ENCODE data around the gene ANKS6. TPM values are rescaled to one million over a fixed set of nuclear protein-coding genes. Genes with fewer than 3 reads are reported as not detected.

The ANKS6 gene
- total RNA-seq, 1 experiment from 2014 or later, result 39.2 TPM

DNA sequence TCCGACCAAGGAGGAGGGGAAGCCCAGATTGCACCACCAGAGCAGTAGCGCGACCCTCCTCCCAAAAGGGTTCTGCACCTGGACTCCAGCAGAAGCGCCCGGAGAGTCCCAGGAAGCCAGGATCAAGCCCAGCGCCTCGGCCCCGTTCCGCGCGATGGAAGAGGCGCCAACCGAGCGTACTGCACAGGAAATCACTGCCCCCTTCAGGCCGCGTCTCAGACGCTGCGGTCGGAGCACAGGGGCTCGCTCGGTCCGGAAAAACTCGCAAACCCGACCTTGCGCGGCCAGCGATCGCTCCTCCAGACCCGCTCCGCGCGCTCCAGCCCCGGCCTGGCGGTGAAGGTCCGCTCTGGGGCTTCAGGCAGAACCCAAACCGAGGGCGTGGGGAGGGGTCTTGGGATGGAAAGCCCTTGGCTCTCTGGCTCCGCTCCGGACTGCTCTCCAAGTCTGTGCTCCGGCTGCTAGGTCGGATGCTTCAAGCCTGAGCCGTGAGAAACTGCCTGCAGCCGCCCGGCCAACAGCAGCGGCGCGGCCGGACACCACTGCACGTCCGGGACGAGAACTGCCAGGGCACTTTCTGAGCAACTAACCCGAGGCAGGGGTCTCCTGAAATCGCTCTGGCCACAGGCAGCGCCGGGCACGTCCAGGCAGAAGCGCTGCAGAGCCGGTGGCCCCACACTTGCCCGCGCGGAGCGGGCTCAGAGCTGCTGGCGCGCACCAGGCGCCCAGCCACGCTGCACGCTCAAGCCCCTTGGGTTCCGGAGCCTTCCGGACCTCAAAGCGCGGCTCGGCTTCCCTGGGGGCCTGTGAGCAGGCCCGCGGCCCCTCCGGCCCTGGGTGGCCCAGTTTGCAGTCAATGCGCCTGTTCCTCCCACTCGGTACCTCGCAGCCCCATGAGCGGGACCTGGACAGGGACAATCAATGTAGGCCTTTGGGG lies 88.9 kb downstream of the ANKS6 start:
- Histone ChIP-seq H3K4me2 (ENCODE audit: low read length) (peak overlapping the region; percentile 44; the same call in 1 of the 2 replicates), H3K79me2 (ENCODE audit: insufficient read depth, low read length) (no peaks in the 10 kb centered on the region), H3K4me3 (replicated peaks in 1 of 2; ENCODE audit: low read depth in 1 of 2, low read length in 2 of 2) (no peak overlapping the region), H2AFZ (ENCODE audit: low read depth, low read length, poor library complexity, severe bottlenecking) (no peak overlapping the region), H3K27me3 (ENCODE audit: insufficient read depth, low read length) (peaks cover 10% of the 10 kb centered on the region), H3K9me2 (ENCODE audit: insufficient read depth) (no peaks in the 10 kb centered on the region), H3K4me1 (ENCODE audit: control insufficient read depth in 1 of 2, insufficient read depth in 2 of 2, low read length in 2 of 2) (no peaks in the 10 kb centered on the region), H3K27ac (ENCODE audit: low read depth, low read length) (no peak overlapping the region), H3K36me3 (ENCODE audit: control insufficient read depth in 1 of 2, insufficient read depth in 2 of 2, low read length in 2 of 2) (no peaks in the 10 kb centered on the region), H3K9me3 (ENCODE audit: control insufficient read depth in 1 of 2, insufficient read depth in 1 of 2, low read depth in 1 of 2, low read length in 2 of 2) (no peaks in the 10 kb centered on the region), H3K9ac (ENCODE audit: low read length) (no peak overlapping the region), H4K20me1 (ENCODE audit: insufficient read depth) (no peaks in the 10 kb centered on the region)
- DNase-seq (ENCODE audit: low read depth, low spot score) (peak; percentile 3), ATAC-seq (peak; percentile 91)
- ChIA-PET POLR2A (no interaction called here), RAD21 (ENCODE audit: low non-redundant PET in 1 of 2, low total read pairs in 2 of 2, uncharacterized antibody in 2 of 2, unreplicated experiment in 2 of 2) (no interaction called here), CTCF (no interaction called here)
- TF ChIP-seq, protein P1, sequence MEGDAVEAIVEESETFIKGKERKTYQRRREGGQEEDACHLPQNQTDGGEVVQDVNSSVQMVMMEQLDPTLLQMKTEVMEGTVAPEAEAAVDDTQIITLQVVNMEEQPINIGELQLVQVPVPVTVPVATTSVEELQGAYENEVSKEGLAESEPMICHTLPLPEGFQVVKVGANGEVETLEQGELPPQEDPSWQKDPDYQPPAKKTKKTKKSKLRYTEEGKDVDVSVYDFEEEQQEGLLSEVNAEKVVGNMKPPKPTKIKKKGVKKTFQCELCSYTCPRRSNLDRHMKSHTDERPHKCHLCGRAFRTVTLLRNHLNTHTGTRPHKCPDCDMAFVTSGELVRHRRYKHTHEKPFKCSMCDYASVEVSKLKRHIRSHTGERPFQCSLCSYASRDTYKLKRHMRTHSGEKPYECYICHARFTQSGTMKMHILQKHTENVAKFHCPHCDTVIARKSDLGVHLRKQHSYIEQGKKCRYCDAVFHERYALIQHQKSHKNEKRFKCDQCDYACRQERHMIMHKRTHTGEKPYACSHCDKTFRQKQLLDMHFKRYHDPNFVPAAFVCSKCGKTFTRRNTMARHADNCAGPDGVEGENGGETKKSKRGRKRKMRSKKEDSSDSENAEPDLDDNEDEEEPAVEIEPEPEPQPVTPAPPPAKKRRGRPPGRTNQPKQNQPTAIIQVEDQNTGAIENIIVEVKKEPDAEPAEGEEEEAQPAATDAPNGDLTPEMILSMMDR (IDR thresholded peaks at IDR 0.05 in 2 of 3, conservative IDR thresholded peaks at IDR 0.05 in 1 of 3; ENCODE audit: borderline replicate concordance in 1 of 3, insufficient read depth in 1 of 3, low read depth in 2 of 3, low read length in 2 of 3), result peak; percentile 19 to 54 (median 54); a peak in 4 of 6 replicates
- TF ChIP-seq RAD21 (IDR thresholded peaks at IDR 0.05; ENCODE audit: low read depth) (peak; percentile 65), SIN3A (IDR thresholded peaks at IDR 0.05; ENCODE audit: low read depth) (no peak)
- no TSS peak for BruUV-seq (replicated peaks)
- intact Hi-C loops (cut with micrococcal nuclease), result loop anchor here (1.0 kb wide), 1 partner anchor 392 kb away; no protein-coding TSS in a partner anchor

DNA sequence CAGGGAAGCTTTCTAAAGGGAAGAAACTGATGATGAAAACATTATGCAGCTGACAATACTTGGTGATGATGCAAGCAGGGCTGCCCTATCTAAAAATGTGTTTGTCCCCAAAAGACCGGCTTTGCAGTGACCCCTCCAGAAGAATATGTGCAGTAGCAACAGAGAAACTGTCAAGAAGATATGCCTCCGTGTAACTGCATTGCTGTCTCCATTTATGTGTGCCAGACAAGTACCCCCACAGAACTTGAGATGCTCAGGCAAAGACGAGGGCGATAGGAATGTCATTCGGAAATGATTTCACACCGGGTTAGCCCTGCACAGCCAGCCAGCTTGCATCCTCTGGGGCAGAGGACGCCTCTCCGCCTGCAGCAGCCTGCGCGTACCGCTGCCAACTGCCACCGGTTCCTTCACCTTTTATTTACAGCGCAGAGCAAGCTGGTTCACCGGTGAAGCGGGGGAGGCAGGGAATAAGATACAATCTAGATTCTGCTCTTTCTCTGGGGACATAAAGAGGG lies 89.6 kb downstream of the ANKS6 start:
- Histone ChIP-seq H3K36me3 (ENCODE audit: control insufficient read depth in 1 of 2, insufficient read depth in 2 of 2, low read length in 2 of 2) (no peaks in the 10 kb centered on the region), H3K9ac (ENCODE audit: low read length) (no peak overlapping the region), H3K9me3 (ENCODE audit: control insufficient read depth in 1 of 2, insufficient read depth in 1 of 2, low read depth in 1 of 2, low read length in 2 of 2) (no peaks in the 10 kb centered on the region), H3K27me3 (ENCODE audit: insufficient read depth, low read length) (peaks cover 10% of the 10 kb centered on the region), H4K20me1 (ENCODE audit: insufficient read depth) (no peaks in the 10 kb centered on the region), H3K9me2 (ENCODE audit: insufficient read depth) (no peaks in the 10 kb centered on the region), H2AFZ (ENCODE audit: low read depth, low read length, poor library complexity, severe bottlenecking) (no peak overlapping the region), H3K79me2 (ENCODE audit: insufficient read depth, low read length) (no peaks in the 10 kb centered on the region), H3K4me2 (ENCODE audit: low read length) (peak overlapping the region; percentile 44; the same call in 1 of the 2 replicates), H3K4me3 (replicated peaks in 1 of 2; ENCODE audit: low read depth in 1 of 2, low read length in 2 of 2) (no peak overlapping the region), H3K4me1 (ENCODE audit: control insufficient read depth in 1 of 2, insufficient read depth in 2 of 2, low read length in 2 of 2) (no peaks in the 10 kb centered on the region), H3K27ac (ENCODE audit: low read depth, low read length) (no peak overlapping the region)
- POLR2A ChIA-PET, result no interaction called here
- intact Hi-C loops (cut with micrococcal nuclease), result loop anchor here (1.0 kb wide), 1 partner anchor 391 kb away; no protein-coding TSS in a partner anchor
- RAD21 ChIA-PET (ENCODE audit: low non-redundant PET in 1 of 2, low total read pairs in 2 of 2, uncharacterized antibody in 2 of 2, unreplicated experiment in 2 of 2), result no interaction called here
- ATAC-seq (peak; percentile 24; the same call in 1 of the 2 replicates), DNase-seq (ENCODE audit: low read depth, low spot score) (no peak)
- CTCF ChIA-PET, result interaction anchor here (0.9 kb wide), 1 partner anchor 170 kb away, joined by 3 read pairs; no protein-coding TSS in a partner anchor
- BruUV-seq (replicated peaks), result no TSS peak
- no peak for TF ChIP-seq ELF1 (IDR thresholded peaks at IDR 0.05; ENCODE audit: borderline replicate concordance, low read depth)
- no peak for TF ChIP-seq SP1 (IDR thresholded peaks at IDR 0.05; ENCODE audit: low read depth)
- no peak for TF ChIP-seq JUND (IDR thresholded peaks at IDR 0.05)
- TF ChIP-seq, protein P2, sequence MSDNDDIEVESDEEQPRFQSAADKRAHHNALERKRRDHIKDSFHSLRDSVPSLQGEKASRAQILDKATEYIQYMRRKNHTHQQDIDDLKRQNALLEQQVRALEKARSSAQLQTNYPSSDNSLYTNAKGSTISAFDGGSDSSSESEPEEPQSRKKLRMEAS (IDR thresholded peaks at IDR 0.05), result no peak
- no peak for TF ChIP-seq POLR2AphosphoS5 (IDR thresholded peaks at IDR 0.05; ENCODE audit: low read depth, low read length)
- TF ChIP-seq, protein P3, sequence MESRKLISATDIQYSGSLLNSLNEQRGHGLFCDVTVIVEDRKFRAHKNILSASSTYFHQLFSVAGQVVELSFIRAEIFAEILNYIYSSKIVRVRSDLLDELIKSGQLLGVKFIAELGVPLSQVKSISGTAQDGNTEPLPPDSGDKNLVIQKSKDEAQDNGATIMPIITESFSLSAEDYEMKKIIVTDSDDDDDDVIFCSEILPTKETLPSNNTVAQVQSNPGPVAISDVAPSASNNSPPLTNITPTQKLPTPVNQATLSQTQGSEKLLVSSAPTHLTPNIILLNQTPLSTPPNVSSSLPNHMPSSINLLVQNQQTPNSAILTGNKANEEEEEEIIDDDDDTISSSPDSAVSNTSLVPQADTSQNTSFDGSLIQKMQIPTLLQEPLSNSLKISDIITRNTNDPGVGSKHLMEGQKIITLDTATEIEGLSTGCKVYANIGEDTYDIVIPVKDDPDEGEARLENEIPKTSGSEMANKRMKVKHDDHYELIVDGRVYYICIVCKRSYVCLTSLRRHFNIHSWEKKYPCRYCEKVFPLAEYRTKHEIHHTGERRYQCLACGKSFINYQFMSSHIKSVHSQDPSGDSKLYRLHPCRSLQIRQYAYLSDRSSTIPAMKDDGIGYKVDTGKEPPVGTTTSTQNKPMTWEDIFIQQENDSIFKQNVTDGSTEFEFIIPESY (IDR thresholded peaks at IDR 0.05; ENCODE audit: extremely low read depth, insufficient replicate concordance, low read length), result no peak
- TF ChIP-seq FOSL1 (IDR thresholded peaks at IDR 0.05; ENCODE audit: low read depth), result no peak
- TF ChIP-seq ZFX (IDR thresholded peaks at IDR 0.05), result no peak
- no peak for TF ChIP-seq EZH2phosphoT487 (IDR thresholded peaks at IDR 0.05; ENCODE audit: borderline replicate concordance)
- TF ChIP-seq YY1 (IDR thresholded peaks at IDR 0.05; ENCODE audit: extremely low read depth, insufficient replicate concordance, low read depth, low read length), result no peak

All from HCT116 (cell line).